HCT116 (cell line): ENCODE results near the gene CREB3. TPM values are rescaled to one million over a fixed set of nuclear protein-coding genes. Genes with fewer than 3 reads are reported as not detected.

Experiments
- ATAC-seq: fragments of 200-7000 bp; cut with Tn5 transposase; 2 replicates; pipeline ENCODE4 v1.9.1; 2020; ENCODE audit warnings: mild to moderate bottlenecking, moderate library complexity
- BruUV-seq: library from RNA; stranded (reverse); fragments of 400-500 nt; replicated peaks from 2 replicates; lab custom pipeline; 2021; lab: Mats Ljungman, UMichigan
- CTCF ChIA-PET: fragments of 300-600 bp; sonication (Branson Sonifier 250); formaldehyde crosslinking; loops from one replicate; lab custom pipeline; 2021; ENCODE audit warnings: antibody characterized with exemption; lab: Charles Lee
- POLR2A ChIA-PET: fragments of 300-600, 350-600 bp; sonication (Branson Sonifier 250); formaldehyde crosslinking; loops from one replicate; lab custom pipeline; 2021; ENCODE audit warnings: antibody characterized with exemption; lab: Charles Lee
- RAD21 ChIA-PET, 2 experiments: fragments of 300-600 bp; sonication (Branson Sonifier 250); formaldehyde crosslinking; loops; one replicate each; lab custom pipeline; 2023; ENCODE audit warnings: low total read pairs in 2 of 2; ENCODE audit not compliant: uncharacterized antibody in 2 of 2, unreplicated experiment in 2 of 2, low non-redundant PET in 1 of 2; lab: Charles Lee
- DNase-seq: peaks from one replicate; pipeline ENCODE4 v3.0.0-alpha.2; 2010; ENCODE audit warnings: low read depth, low spot score
- H2AFZ ChIP-seq: fragments of 200-600 bp; shearing (Covaris generic), sonication (generic); 2 replicates; pipeline ENCODE4 v1.6.1; 2017; ENCODE audit warnings: low read depth, mixed run types, mixed read lengths, antibody characterized with exemption, low read length; ENCODE audit not compliant: poor library complexity, severe bottlenecking
- H3K27ac ChIP-seq: 2 replicates; pipeline ENCODE4 v1.5.1; 2012; ENCODE audit warnings: low read depth, low read length
- H3K27me3 ChIP-seq: fragments of 200-600 bp; sonication (generic); 2 replicates; pipeline ENCODE4 v1.6.1; 2016; ENCODE audit warnings: mixed run types, low read length, mixed read lengths; ENCODE audit not compliant: insufficient read depth
- H3K36me3 ChIP-seq, 2 experiments: fragments of 200-500 bp in 1 of 2; fragments of 200-600 bp in 1 of 2; sonication (Bioruptor generic) in 1 of 2; sonication (generic) in 1 of 2; 2 replicates each; pipeline versions ENCODE4 v1.5.1 to v1.6.1; 2014 to 2016; ENCODE audit warnings: low read length in 2 of 2, inconsistent platforms in 1 of 2, mixed read lengths in 1 of 2, mixed run types in 1 of 2; ENCODE audit not compliant: insufficient read depth in 2 of 2, control insufficient read depth in 1 of 2
- H3K4me1 ChIP-seq, 2 experiments: fragments of 200-600 bp in 1 of 2; sonication (generic) in 1 of 2; 2 replicates each; pipeline versions ENCODE4 v1.5.1 to v1.6.1; 2012 to 2017; ENCODE audit warnings: low read length in 2 of 2, inconsistent platforms in 1 of 2, mild to moderate bottlenecking in 1 of 2, mixed read lengths in 1 of 2, mixed run types in 1 of 2, moderate library complexity in 1 of 2; ENCODE audit not compliant: insufficient read depth in 2 of 2, control insufficient read depth in 1 of 2
- H3K4me2 ChIP-seq: fragments of 200-600 bp; sonication (generic); 2 replicates; pipeline ENCODE4 v1.6.1; 2017; ENCODE audit warnings: mixed run types, low read length, mixed read lengths
- H3K4me3 ChIP-seq, 2 experiments: fragments of 200-600 bp in 1 of 2; sonication (generic) in 1 of 2; replicated peaks in 1 of 2; 2 replicates each; pipeline ENCODE4 v1.5.1; 2011 to 2016; ENCODE audit warnings: low read length in 2 of 2, control low read depth in 1 of 2, low read depth in 1 of 2, mild to moderate bottlenecking in 1 of 2, mixed read lengths in 1 of 2, mixed run types in 1 of 2
- H3K79me2 ChIP-seq: fragments of 200-600 bp; sonication (generic); 2 replicates; pipeline ENCODE4 v1.6.1; 2017; ENCODE audit warnings: mild to moderate bottlenecking, mixed run types, low read length, moderate library complexity, mixed read lengths; ENCODE audit not compliant: insufficient read depth
- H3K9ac ChIP-seq: fragments of 200-600 bp; sonication (generic); 2 replicates; pipeline ENCODE4 v1.6.1; 2016; ENCODE audit warnings: low read length, mixed read lengths
- H3K9me2 ChIP-seq: fragments of 200-600 bp; sonication (generic), shearing (Covaris generic); 2 replicates; pipeline ENCODE4 v1.6.1; 2017; ENCODE audit warnings: mixed run types, mild to moderate bottlenecking, moderate library complexity; ENCODE audit not compliant: insufficient read depth
- H3K9me3 ChIP-seq, 2 experiments: fragments of 200-500 bp in 1 of 2; fragments of 200-600 bp in 1 of 2; sonication (Bioruptor generic) in 1 of 2; sonication (generic) in 1 of 2; 2 replicates each; pipeline ENCODE4 v1.6.1; 2014 to 2017; ENCODE audit warnings: low read length in 2 of 2, mixed read lengths in 2 of 2, inconsistent platforms in 1 of 2, low read depth in 1 of 2, mild to moderate bottlenecking in 1 of 2, mixed run types in 1 of 2, moderate library complexity in 1 of 2; ENCODE audit not compliant: control insufficient read depth in 1 of 2, insufficient read depth in 1 of 2
- H4K20me1 ChIP-seq: fragments of 200-600 bp; sonication (generic), shearing (Covaris generic); 2 replicates; pipeline ENCODE4 v1.6.1; 2017; ENCODE audit warnings: mixed run types, mild to moderate bottlenecking, moderate library complexity; ENCODE audit not compliant: insufficient read depth
- CBX3 ChIP-seq: IDR thresholded peaks from 2 replicates; pipeline ENCODE4 v1.6.1; 2012; ENCODE audit warnings: low read depth
- CEBPB ChIP-seq: IDR thresholded peaks from 2 replicates; pipeline ENCODE4 v1.6.1; 2012; ENCODE audit warnings: low read depth
- EGR1 ChIP-seq: IDR thresholded peaks from 2 replicates; pipeline ENCODE4 v1.6.1; 2012; ENCODE audit warnings: low read depth
- ELF1 ChIP-seq: IDR thresholded peaks from 2 replicates; pipeline ENCODE4 v1.6.1; 2012; ENCODE audit warnings: low read depth, borderline replicate concordance
- EZH2 ChIP-seq: fragments of 200-600 bp; sonication (generic); IDR thresholded peaks from 2 replicates; pipeline ENCODE4 v1.6.1; 2017; ENCODE audit warnings: antibody characterized with exemption, mixed run types
- EZH2phosphoT487 ChIP-seq: fragments of 200-600 bp; IDR thresholded peaks from 2 replicates; pipeline ENCODE4 v1.6.1; 2018; ENCODE audit warnings: antibody characterized with exemption, borderline replicate concordance
- FOSL1 ChIP-seq: IDR thresholded peaks from 2 replicates; pipeline ENCODE4 v1.6.1; 2012; ENCODE audit warnings: low read depth
- JUND ChIP-seq: IDR thresholded peaks from 2 replicates; pipeline ENCODE4 v1.6.1; 2012
- POLR2A ChIP-seq: IDR thresholded peaks from 2 replicates; pipeline ENCODE4 v1.7.0; 2011; ENCODE audit warnings: borderline replicate concordance; ENCODE audit not compliant: insufficient read depth, insufficient read length; ENCODE audit errors: extremely low read depth
- POLR2AphosphoS5 ChIP-seq: IDR thresholded peaks from 2 replicates; pipeline ENCODE4 v1.6.1; 2011; ENCODE audit warnings: mild to moderate bottlenecking, low read depth, low read length, moderate library complexity
- RAD21 ChIP-seq: IDR thresholded peaks from 2 replicates; pipeline ENCODE4 v1.6.1; 2012; ENCODE audit warnings: low read depth, mild to moderate bottlenecking
- SIN3A ChIP-seq: IDR thresholded peaks from 2 replicates; pipeline ENCODE4 v1.6.1; 2012; ENCODE audit warnings: low read depth
- SRF ChIP-seq: IDR thresholded peaks from 2 replicates; pipeline ENCODE4 v1.6.1; 2012; ENCODE audit warnings: low read depth
- TCF7L2 ChIP-seq: IDR thresholded peaks from 2 replicates; pipeline ENCODE4 v1.7.0; 2011; ENCODE audit warnings: borderline replicate concordance, inconsistent platforms; ENCODE audit not compliant: insufficient read depth, insufficient read length; ENCODE audit errors: extremely low read depth
- YY1 ChIP-seq: IDR thresholded peaks from 2 replicates; pipeline ENCODE4 v1.6.1; 2011; ENCODE audit warnings: low read length, low read depth, moderate library complexity, mild to moderate bottlenecking; ENCODE audit not compliant: insufficient replicate concordance; ENCODE audit errors: extremely low read depth
- ZFX ChIP-seq: fragments of 450-650 bp; IDR thresholded peaks from 2 replicates; pipeline ENCODE4 v1.6.1; 2017
- intact Hi-C: fragments of 100-400 bp; cut with micrococcal nuclease; formaldehyde crosslinking; loops from 2 replicates; pipeline ENCODE4 v1.10.0; 2022
- total RNA-seq: library from RNA; stranded (reverse); gene quantifications from one replicate; pipeline ENCODE4 v1.2.1, GENCODE V29; 2021; ENCODE audit not compliant: unreplicated experiment
- TF ChIP-seq, protein P1 (sequence below): IDR thresholded peaks from 2 replicates; pipeline ENCODE4 v1.6.1; 2012; ENCODE audit warnings: low read depth
- TF ChIP-seq, protein P2 (sequence below): IDR thresholded peaks from 2 replicates; pipeline ENCODE4 v1.6.1; 2012
- TF ChIP-seq, protein P3 (sequence below): IDR thresholded peaks from 2 replicates; pipeline ENCODE4 v1.6.1; 2011; ENCODE audit warnings: mild to moderate bottlenecking, low read length, moderate library complexity; ENCODE audit not compliant: insufficient replicate concordance; ENCODE audit errors: extremely low read depth
- TF ChIP-seq, protein P4 (sequence below): IDR thresholded peaks from 2 replicates; pipeline ENCODE4 v1.6.1; 2012

CREB3 gene
- total RNA-seq, 1 experiment from 2014 or later = 22.3 TPM

DNA sequence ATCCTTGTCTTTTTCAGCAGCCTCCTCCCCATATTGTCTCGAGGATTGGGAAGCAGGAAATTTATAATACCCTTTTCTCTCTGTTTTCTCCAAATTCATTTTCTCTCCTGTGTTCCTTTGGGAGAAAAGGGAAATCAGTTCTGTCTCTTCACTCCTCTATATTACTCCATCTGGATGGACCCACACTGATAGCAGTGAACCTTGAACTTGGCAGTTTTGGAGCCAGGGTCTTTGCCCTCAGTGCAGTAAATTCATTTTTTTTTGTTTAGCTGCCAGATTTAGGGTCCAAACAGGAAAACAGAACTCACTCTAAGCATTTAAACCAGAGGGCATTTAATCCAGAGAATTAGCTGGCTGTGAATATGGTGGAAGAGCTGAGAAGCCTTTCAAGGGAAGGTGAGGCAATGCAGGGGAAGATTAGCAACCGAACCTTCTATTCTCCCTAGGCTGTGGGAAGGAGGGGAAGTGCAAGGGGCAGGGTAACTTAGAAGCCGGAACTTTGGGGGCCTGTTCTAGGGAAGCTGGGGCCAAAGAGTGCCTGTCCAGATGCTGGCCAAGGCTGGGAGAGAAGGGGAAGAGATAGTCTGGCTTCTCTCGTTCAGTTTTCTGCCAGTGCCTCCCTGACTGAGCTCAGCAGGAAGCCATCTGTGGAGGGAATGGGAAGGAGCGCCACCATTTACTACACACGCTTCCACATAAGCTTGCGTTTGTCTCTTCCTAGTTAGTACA, 42.6 kb downstream of the CREB3 start:
- Histone ChIP-seq H3K79me2 (no peaks in the 10 kb centered on the region), H3K9me2 (no peaks in the 10 kb centered on the region), H3K27me3 (no peaks in the 10 kb centered on the region), H4K20me1 (no peaks in the 10 kb centered on the region), H3K4me1 (peaks cover 2 to 6% of the 10 kb centered on the region in 2 experiments; a peak in 2 of 4 replicates), H3K27ac (no peak overlapping the region), H3K36me3 (no peaks in the 10 kb centered on the region), H3K9ac (no peak overlapping the region), H3K4me3 (no peak overlapping the region), H3K9me3 (no peaks in the 10 kb centered on the region), H2AFZ (no peak overlapping the region), H3K4me2 (no peak overlapping the region)
- ChIA-PET POLR2A (no interaction called here), CTCF (interaction anchor here (0.8 to 1.7 kb wide), 2 partner anchors 15 to 107 kb away, joined by 5 to 6 read pairs; no protein-coding TSS in a partner anchor), RAD21 (no interaction called here)
- no peak for TF ChIP-seq POLR2A
- no peak for TF ChIP-seq POLR2AphosphoS5
- no peak for TF ChIP-seq SRF
- no peak for TF ChIP-seq CEBPB
- no peak for TF ChIP-seq ELF1
- TF ChIP-seq YY1 = no peak
- TF ChIP-seq JUND = no peak
- TF ChIP-seq EZH2 = no peak
- TF ChIP-seq EZH2phosphoT487 = no peak
- TF ChIP-seq ZFX = no peak
- TF ChIP-seq, protein P1, sequence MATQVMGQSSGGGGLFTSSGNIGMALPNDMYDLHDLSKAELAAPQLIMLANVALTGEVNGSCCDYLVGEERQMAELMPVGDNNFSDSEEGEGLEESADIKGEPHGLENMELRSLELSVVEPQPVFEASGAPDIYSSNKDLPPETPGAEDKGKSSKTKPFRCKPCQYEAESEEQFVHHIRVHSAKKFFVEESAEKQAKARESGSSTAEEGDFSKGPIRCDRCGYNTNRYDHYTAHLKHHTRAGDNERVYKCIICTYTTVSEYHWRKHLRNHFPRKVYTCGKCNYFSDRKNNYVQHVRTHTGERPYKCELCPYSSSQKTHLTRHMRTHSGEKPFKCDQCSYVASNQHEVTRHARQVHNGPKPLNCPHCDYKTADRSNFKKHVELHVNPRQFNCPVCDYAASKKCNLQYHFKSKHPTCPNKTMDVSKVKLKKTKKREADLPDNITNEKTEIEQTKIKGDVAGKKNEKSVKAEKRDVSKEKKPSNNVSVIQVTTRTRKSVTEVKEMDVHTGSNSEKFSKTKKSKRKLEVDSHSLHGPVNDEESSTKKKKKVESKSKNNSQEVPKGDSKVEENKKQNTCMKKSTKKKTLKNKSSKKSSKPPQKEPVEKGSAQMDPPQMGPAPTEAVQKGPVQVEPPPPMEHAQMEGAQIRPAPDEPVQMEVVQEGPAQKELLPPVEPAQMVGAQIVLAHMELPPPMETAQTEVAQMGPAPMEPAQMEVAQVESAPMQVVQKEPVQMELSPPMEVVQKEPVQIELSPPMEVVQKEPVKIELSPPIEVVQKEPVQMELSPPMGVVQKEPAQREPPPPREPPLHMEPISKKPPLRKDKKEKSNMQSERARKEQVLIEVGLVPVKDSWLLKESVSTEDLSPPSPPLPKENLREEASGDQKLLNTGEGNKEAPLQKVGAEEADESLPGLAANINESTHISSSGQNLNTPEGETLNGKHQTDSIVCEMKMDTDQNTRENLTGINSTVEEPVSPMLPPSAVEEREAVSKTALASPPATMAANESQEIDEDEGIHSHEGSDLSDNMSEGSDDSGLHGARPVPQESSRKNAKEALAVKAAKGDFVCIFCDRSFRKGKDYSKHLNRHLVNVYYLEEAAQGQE = no peak
- TF ChIP-seq TCF7L2 = no peak
- TF ChIP-seq, protein P2, sequence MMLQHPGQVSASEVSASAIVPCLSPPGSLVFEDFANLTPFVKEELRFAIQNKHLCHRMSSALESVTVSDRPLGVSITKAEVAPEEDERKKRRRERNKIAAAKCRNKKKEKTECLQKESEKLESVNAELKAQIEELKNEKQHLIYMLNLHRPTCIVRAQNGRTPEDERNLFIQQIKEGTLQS = no peak
- no peak for TF ChIP-seq SIN3A
- TF ChIP-seq, protein P3, sequence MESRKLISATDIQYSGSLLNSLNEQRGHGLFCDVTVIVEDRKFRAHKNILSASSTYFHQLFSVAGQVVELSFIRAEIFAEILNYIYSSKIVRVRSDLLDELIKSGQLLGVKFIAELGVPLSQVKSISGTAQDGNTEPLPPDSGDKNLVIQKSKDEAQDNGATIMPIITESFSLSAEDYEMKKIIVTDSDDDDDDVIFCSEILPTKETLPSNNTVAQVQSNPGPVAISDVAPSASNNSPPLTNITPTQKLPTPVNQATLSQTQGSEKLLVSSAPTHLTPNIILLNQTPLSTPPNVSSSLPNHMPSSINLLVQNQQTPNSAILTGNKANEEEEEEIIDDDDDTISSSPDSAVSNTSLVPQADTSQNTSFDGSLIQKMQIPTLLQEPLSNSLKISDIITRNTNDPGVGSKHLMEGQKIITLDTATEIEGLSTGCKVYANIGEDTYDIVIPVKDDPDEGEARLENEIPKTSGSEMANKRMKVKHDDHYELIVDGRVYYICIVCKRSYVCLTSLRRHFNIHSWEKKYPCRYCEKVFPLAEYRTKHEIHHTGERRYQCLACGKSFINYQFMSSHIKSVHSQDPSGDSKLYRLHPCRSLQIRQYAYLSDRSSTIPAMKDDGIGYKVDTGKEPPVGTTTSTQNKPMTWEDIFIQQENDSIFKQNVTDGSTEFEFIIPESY = no peak
- no peak for TF ChIP-seq RAD21
- TF ChIP-seq CBX3 = no peak
- TF ChIP-seq EGR1 = no peak
- TF ChIP-seq FOSL1 = no peak
- TF ChIP-seq, protein P4, sequence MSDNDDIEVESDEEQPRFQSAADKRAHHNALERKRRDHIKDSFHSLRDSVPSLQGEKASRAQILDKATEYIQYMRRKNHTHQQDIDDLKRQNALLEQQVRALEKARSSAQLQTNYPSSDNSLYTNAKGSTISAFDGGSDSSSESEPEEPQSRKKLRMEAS = no peak
- no TSS peak for BruUV-seq
- no peak for ATAC-seq
- DNase-seq = no peak
- intact Hi-C loops = no loop called here
